GM19468 (cell line): ENCODE results near the gene RFT1.

Experiments
- ATAC-seq: cut with Tn5 transposase; IDR thresholded peaks from one replicate; pipeline ENCODE4 v1.9.1; 2021; ENCODE audit warnings: mild to moderate bottlenecking, moderate library complexity, moderate number of reproducible peaks; ENCODE audit not compliant: unreplicated experiment; ENCODE audit errors: extremely low read depth

The RFT1 gene

GRCh38 chr3:53042651-53043050, 87.6 kb downstream of the RFT1 start:
- ATAC-seq, result no peak

DNA sequence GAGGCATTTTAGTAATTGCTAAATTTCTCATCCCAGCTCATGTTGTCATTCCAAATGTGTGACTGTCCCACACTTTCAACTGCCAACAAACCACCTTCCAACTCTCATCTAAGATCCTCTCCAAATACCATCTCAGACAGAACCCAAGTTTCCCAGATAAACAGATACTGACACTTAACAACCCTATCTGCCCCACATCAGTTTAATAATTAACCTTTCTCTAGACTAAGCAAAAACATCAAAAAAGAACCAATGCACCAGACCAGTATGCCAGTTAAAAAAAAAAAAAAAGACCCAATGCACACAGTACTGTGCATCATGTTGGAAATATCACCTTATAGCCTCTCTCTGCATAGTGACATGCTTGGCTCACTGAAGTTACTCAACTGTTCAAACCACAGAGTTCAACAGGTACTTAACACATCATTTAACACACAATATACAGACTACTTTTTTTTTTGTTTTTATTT, 89.8 kb downstream of the RFT1 start:
- ATAC-seq, result no peak

DNA sequence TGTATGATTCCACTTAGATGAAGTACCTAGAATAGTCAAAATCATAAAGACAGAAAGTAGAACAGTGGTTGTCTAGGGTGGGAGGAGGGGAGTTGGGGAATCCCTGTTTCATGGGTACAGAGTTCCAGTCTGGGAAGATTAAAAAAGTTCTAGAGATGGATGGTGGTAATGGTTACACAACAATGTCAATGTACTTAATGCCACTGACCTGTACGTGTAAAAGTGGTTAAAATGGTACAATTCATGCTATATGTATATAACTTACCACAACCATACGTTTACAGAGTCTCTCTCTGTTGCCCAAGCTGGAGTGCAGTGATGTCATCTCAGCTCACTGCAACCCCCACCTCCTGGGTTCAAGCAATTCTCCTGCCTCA, 90.9 kb downstream of the RFT1 start:
- no peak for ATAC-seq

- no peak for ATAC-seq
Measured at GRCh38 chr3:53038679-53039375, 91.4 kb downstream of the RFT1 start.
